Parathyroid adenoma (tissue), 2 donors: ENCODE data around the gene HMGB1.
"Not testable (repeated sequence)": the region's sequence is repeated elsewhere in the genome, so short reads cannot be mapped to it uniquely, and the experiment has no call there.

ENCODE experiments used
- H2AFZ ChIP-seq: fragments of 300-600 bp; sonication (generic); one replicate; pipeline ENCODE4 v1.7.0; 2017; ENCODE audit warnings: antibody characterized with exemption, mild to moderate bottlenecking
- H3K27ac ChIP-seq: fragments of 300-600 bp; sonication (generic); one replicate; pipeline ENCODE4 v1.7.0; 2017
- H3K27me3 ChIP-seq: fragments of 300-600 bp; sonication (generic); one replicate; pipeline ENCODE4 v1.7.0; 2017; ENCODE audit warnings: low read length; ENCODE audit not compliant: control insufficient read depth, insufficient read depth
- H3K36me3 ChIP-seq: fragments of 300-600 bp; sonication (generic); one replicate; pipeline ENCODE4 v1.7.0; 2017; ENCODE audit warnings: low read length; ENCODE audit not compliant: control insufficient read depth, insufficient read depth
- H3K4me1 ChIP-seq: fragments of 300-600 bp; sonication (generic); one replicate; pipeline ENCODE4 v1.7.0; 2017; ENCODE audit warnings: control low read depth
- H3K4me2 ChIP-seq: fragments of 300-600 bp; sonication (generic); one replicate; pipeline ENCODE4 v1.7.0; 2017; ENCODE audit warnings: low read length
- H3K4me3 ChIP-seq: fragments of 300-600 bp; sonication (generic); one replicate; pipeline ENCODE4 v1.7.0; 2017; ENCODE audit warnings: low read depth, low read length
- H3K79me2 ChIP-seq: fragments of 300-600 bp; sonication (generic); one replicate; pipeline ENCODE4 v1.7.0; 2017; ENCODE audit warnings: control low read depth
- H3K9ac ChIP-seq: fragments of 300-600 bp; sonication (generic); one replicate; pipeline ENCODE4 v1.7.0; 2017; ENCODE audit warnings: mild to moderate bottlenecking
- H3K9me3 ChIP-seq: fragments of 300-600 bp; sonication (generic); one replicate; pipeline ENCODE4 v1.7.0; 2017; ENCODE audit warnings: low read length; ENCODE audit not compliant: control insufficient read depth
- CTCF ChIP-seq: fragments of 300-600 bp; sonication (generic); IDR thresholded peaks from one replicate; pipeline ENCODE4 v1.7.0; 2017; ENCODE audit warnings: antibody characterized with exemption, mild to moderate bottlenecking
- donor health status: primary hyperparathyroidism.

Gene HMGB1

GRCh38 chr13:30454991-30455390 is 10.7 kb downstream of the HMGB1 start:
- no peaks in the 10 kb centered on the region for H3K27me3 ChIP-seq
- no peak overlapping the region for H3K4me3 ChIP-seq
- H3K9me3 ChIP-seq, result no peaks in the 10 kb centered on the region
- TF ChIP-seq CTCF, result no peak
- H3K4me1 ChIP-seq, result no peaks in the 10 kb centered on the region
- no peak overlapping the region for H2AFZ ChIP-seq
- no peaks in the 10 kb centered on the region for H3K36me3 ChIP-seq
- no peak overlapping the region for H3K4me2 ChIP-seq
- H3K9ac ChIP-seq, result no peak overlapping the region
- no peaks in the 10 kb centered on the region for H3K79me2 ChIP-seq
- H3K27ac ChIP-seq, result no peak overlapping the region

GRCh38 chr13:30453727-30454126 is 12.0 kb downstream of the HMGB1 start:
- Histone ChIP-seq H3K9ac (no peak overlapping the region), H3K79me2 (no peaks in the 10 kb centered on the region), H3K27me3 (no peaks in the 10 kb centered on the region), H3K4me2 (no peak overlapping the region), H3K27ac (no peak overlapping the region), H3K9me3 (no peaks in the 10 kb centered on the region), H2AFZ (no peak overlapping the region), H3K4me3 (no peak overlapping the region), H3K4me1 (no peaks in the 10 kb centered on the region), H3K36me3 (no peaks in the 10 kb centered on the region)
- TF ChIP-seq CTCF, result no peak

GRCh38 chr13:30451476-30451875 is 14.3 kb downstream of the HMGB1 start:
- not testable (repeated sequence) for H3K4me1 ChIP-seq, H3K4me2 ChIP-seq, H3K79me2 ChIP-seq, H3K36me3 ChIP-seq, H3K4me3 ChIP-seq, H3K9me3 ChIP-seq, H3K9ac ChIP-seq, H3K27ac ChIP-seq, H3K27me3 ChIP-seq, H2AFZ ChIP-seq

- Histone ChIP-seq H3K4me3 (no peak overlapping the region), H3K27me3 (no peaks in the 10 kb centered on the region), H3K27ac (no peak overlapping the region), H3K79me2 (no peaks in the 10 kb centered on the region), H3K9ac (no peak overlapping the region), H3K4me1 (no peaks in the 10 kb centered on the region), H3K9me3 (no peaks in the 10 kb centered on the region), H2AFZ (no peak overlapping the region), H3K36me3 (no peaks in the 10 kb centered on the region), H3K4me2 (no peak overlapping the region)
- TF ChIP-seq CTCF, result no peak
Measured at GRCh38 chr13:30450066-30450465, 15.7 kb downstream of the HMGB1 start.

- Histone ChIP-seq H3K4me1 (no peaks in the 10 kb centered on the region), H2AFZ (no peak overlapping the region), H3K27ac (no peak overlapping the region), H3K9me3 (no peaks in the 10 kb centered on the region), H3K79me2 (no peaks in the 10 kb centered on the region), H3K9ac (no peak overlapping the region), H3K4me3 (no peak overlapping the region), H3K4me2 (no peak overlapping the region), H3K27me3 (no peaks in the 10 kb centered on the region), H3K36me3 (no peaks in the 10 kb centered on the region)
- no peak for TF ChIP-seq CTCF
Measured at GRCh38 chr13:30448441-30448840, 17.3 kb downstream of the HMGB1 start.
